Measurements from ENCODE around the gene FKBP1A.

Gene FKBP1A

GRCh38 chr20:1382670-1383069, 10.2 kb downstream of the FKBP1A start:
- H3K4me3 ChIP-seq (ENCODE audit: low read length) = no peak overlapping the region
- TF ChIP-seq ZNF274 (IDR thresholded peaks at IDR 0.05; ENCODE audit: low read depth, low read length) = no peak

GRCh38 chr20:1381753-1382591, 10.9 kb downstream of the FKBP1A start:
- TF ChIP-seq ZNF274 (IDR thresholded peaks at IDR 0.05; ENCODE audit: low read depth, low read length) = no peak
- H3K4me3 ChIP-seq (ENCODE audit: low read length) = no peak overlapping the region

- no peak for TF ChIP-seq ZNF274 (IDR thresholded peaks at IDR 0.05; ENCODE audit: low read depth, low read length)
- no peak overlapping the region for H3K4me3 ChIP-seq (ENCODE audit: low read length)
These were observed 14.1 kb downstream of the FKBP1A start for GRCh38 chr20:1378735-1379125.

- no peak for TF ChIP-seq ZNF274 (IDR thresholded peaks at IDR 0.05; ENCODE audit: low read depth, low read length)
- H3K4me3 ChIP-seq (ENCODE audit: low read length) = no peak overlapping the region
These were observed 14.7 kb downstream of the FKBP1A start for GRCh38 chr20:1377984-1378734.

- no peak for TF ChIP-seq ZNF274 (IDR thresholded peaks at IDR 0.05; ENCODE audit: low read depth, low read length)
- no peak overlapping the region for H3K4me3 ChIP-seq (ENCODE audit: low read length)
These were observed 15.4 kb downstream of the FKBP1A start for GRCh38 chr20:1377341-1377871.

DNA sequence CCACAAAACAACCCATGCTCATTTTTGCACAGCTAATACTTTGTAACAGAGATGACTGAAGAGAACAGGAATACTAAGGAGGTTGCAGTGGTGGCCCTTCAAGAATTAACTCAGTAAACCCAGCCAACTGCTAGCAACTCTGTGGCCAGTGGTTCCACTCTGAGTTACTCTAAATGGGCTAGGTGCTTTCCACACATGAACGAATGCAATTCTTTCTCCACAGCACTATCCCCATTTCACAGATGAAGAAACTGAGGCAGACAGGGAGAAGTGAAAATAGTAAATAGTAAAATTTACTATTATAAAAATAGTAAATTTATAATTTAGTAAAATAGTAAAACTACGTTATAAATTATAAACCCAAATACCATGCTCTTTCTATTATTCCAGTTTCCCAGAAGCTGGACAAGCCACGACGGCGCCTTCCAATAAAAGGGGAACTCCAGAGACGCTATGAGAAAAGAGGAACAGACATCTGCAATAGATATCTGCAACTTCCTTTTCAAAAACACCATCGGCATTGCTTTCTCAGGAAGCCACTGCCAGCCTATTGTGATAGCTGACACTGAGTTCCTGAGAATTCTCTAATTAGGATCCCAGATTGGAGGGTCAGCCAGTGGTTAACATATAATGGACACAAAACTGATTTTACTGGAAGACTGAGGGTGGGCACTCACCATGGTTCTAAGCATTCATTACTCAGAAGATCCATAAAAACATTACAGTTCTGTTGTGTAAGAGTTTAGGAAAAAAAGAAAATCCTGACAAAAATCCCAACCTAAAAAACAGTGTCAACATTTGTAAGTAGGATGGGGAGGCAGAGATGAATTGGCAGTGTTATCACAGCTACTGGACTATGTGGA, 16.2 kb downstream of the FKBP1A start:
- no peak overlapping the region for H3K4me3 ChIP-seq (ENCODE audit: low read length)
- TF ChIP-seq ZNF274 (IDR thresholded peaks at IDR 0.05; ENCODE audit: low read depth, low read length) = no peak

- TF ChIP-seq ZNF274 (IDR thresholded peaks at IDR 0.05; ENCODE audit: low read depth, low read length) = no peak
- H3K4me3 ChIP-seq (ENCODE audit: low read length) = no peak overlapping the region
These were observed 16.8 kb downstream of the FKBP1A start for GRCh38 chr20:1376007-1376406.

- no peak for TF ChIP-seq ZNF274 (IDR thresholded peaks at IDR 0.05; ENCODE audit: low read depth, low read length)
- H3K4me3 ChIP-seq (ENCODE audit: low read length) = no peak overlapping the region
These were observed 17.3 kb downstream of the FKBP1A start for GRCh38 chr20:1375515-1375914.

- no peak overlapping the region for H3K4me3 ChIP-seq (ENCODE audit: low read length)
- TF ChIP-seq ZNF274 (IDR thresholded peaks at IDR 0.05; ENCODE audit: low read depth, low read length) = no peak
These were observed 18.6 kb downstream of the FKBP1A start for GRCh38 chr20:1374246-1374645.

DNA sequence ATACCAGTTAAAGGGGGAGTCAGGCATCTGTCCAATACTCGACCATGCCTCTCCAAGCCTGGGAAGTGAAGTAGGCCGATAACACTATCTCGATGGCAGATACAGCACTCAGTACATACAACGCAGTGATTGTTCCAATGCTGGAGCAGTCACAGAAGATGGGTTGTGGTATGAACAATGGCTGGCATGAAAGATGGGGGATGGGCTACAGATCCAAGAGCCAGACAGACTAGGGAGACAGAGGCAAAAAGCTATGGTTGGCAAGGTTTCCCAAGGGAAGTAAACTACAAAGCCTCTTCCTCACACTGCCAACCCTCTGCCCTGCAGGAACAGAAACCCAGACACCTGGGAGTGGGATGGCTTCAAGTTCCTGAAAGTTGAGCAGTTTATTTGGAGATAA, 19.2 kb downstream of the FKBP1A start:
- no peak for TF ChIP-seq ZNF274 (IDR thresholded peaks at IDR 0.05; ENCODE audit: low read depth, low read length)
- H3K4me3 ChIP-seq (ENCODE audit: low read length) = no peak overlapping the region

DNA sequence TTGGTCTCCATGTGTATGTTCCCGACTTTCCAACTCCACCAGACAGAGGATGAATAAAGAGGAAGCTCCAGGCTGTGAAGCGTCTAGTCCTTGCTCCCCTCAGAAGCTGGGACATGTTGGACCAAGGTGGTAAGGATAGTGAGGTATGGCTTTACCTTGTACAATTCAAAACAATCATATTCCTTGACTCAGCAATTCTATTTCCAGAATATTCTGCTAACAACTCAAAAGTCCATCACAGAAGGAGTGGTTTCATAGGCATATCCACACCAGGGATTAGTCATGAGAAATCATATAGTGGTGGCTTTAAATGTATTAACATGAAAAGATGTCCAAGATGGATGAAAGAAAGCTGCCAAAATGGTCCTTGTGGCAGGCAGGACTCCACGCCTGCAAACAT, 19.8 kb downstream of the FKBP1A start:
- no peak for TF ChIP-seq ZNF274 (IDR thresholded peaks at IDR 0.05; ENCODE audit: low read depth, low read length)
- H3K4me3 ChIP-seq (ENCODE audit: low read length) = no peak overlapping the region

DNA sequence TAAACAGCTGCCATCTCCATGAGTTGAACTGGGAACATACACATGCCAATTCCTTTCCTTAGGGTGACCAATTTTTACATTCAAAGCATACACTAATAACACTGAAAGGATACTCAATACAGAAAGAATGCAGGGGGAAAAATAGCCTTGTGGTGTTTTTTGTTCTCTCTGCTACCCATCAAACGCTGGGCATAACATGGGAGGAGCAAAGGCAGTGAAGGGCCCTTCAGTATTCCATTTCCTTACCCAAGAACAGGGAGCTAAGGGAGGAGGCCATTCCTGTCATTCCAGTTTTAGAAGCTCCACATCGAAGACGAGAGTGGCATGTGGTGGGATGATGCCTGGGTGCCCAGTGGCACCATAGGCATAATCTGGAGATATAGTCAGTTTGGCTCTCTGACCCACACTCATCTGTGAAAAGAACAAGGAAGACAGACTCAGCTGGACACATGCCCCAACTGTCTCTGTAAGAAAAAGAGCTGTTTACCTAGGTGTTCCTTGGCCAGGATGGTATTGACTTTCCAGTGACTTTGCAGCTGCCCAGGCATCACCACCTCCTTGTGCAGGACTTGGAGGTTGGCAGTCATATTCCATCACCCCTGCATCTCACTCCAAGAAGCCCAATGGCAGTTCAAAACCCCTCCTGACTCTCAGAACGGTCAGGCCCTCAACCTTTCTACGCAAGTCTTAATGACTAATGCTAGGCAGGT, 20.9 kb downstream of the FKBP1A start:
- no peak for TF ChIP-seq ZNF274 (IDR thresholded peaks at IDR 0.05; ENCODE audit: low read depth, low read length)
- no peak overlapping the region for H3K4me3 ChIP-seq (ENCODE audit: low read length)

DNA sequence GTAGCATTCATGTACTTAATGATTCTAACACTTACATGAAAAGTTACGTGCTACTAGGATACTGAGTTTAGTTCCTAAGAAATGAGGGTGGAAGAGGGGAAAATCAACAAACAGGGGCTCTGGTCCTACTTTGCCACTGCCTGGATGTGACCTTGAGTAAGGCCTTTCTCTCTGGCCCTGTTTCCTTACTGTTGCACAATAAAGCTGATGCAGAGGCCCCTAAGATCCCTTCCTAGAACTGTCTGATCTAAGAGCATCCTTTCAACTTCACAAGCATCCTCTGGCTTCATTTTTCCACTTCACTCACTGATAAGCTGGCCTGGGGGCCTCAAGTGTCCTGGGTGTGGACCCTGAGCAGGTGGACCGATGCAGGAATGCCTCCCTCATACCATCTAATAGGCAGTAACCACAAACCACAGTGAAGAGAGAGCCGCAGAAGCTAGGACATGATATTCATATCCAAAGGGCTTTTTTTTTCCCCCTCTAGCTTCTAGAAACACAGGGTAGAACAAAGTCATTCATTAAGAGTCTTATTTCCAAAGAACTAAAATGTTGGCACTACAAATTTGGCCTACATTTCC, 21.6 kb downstream of the FKBP1A start:
- TF ChIP-seq ZNF274 (IDR thresholded peaks at IDR 0.05; ENCODE audit: low read depth, low read length) = no peak
- H3K4me3 ChIP-seq (ENCODE audit: low read length) = no peak overlapping the region
